Erythroblast (primary cell): ENCODE data around the gene DNAI2.
"Not testable (repeated sequence)": the region's sequence is repeated elsewhere in the genome, so short reads cannot be mapped to it uniquely, and the experiment has no call there.

Experiments used
- DNase-seq, 2 experiments: peaks; one replicate each; lab custom pipeline; 2025; lab: John Stamatoyannopoulos, UW
- GATA1 ChIP-seq: IDR thresholded peaks from 2 replicates; pipeline ENCODE4 v1.6.1; 2011; ENCODE audit warnings: low read depth, mild to moderate bottlenecking, control low read depth, low read length, moderate library complexity
- POLR2A ChIP-seq: IDR thresholded peaks from 2 replicates; pipeline ENCODE4 v1.6.1; 2011; ENCODE audit warnings: mild to moderate bottlenecking, low read length

DNAI2 gene

GRCh38 chr17:74274709-74275340 lies 791 bp downstream of the DNAI2 start:
- TF ChIP-seq POLR2A (no peak), GATA1 (no peak)
- no peak for DNase-seq

GRCh38 chr17:74276051-74276476 lies 2.0 kb downstream of the DNAI2 start:
- TF ChIP-seq POLR2A (no peak), GATA1 (no peak)
- no peak for DNase-seq

- no peak for DNase-seq
- TF ChIP-seq POLR2A, result no peak
- TF ChIP-seq GATA1, result no peak
Measured at GRCh38 chr17:74276541-74277009, 2.5 kb downstream of the DNAI2 start.

- no peak for DNase-seq
- TF ChIP-seq POLR2A, result no peak
- TF ChIP-seq GATA1, result no peak
Measured at GRCh38 chr17:74277935-74278334, 3.9 kb downstream of the DNAI2 start.

GRCh38 chr17:74279617-74280016 lies 5.6 kb downstream of the DNAI2 start:
- not testable (repeated sequence) for DNase-seq

- TF ChIP-seq GATA1 (no peak), POLR2A (no peak)
- DNase-seq, result peak; percentile 15 to 57
Measured at GRCh38 chr17:74280093-74280513, 6.1 kb downstream of the DNAI2 start.

GRCh38 chr17:74281799-74282198 lies 7.8 kb downstream of the DNAI2 start:
- DNase-seq, result no peak
- no peak for TF ChIP-seq GATA1
- TF ChIP-seq POLR2A, result no peak

GRCh38 chr17:74282274-74282586 lies 8.2 kb downstream of the DNAI2 start:
- not testable (repeated sequence) for DNase-seq

GRCh38 chr17:74282587-74283370 lies 8.7 kb downstream of the DNAI2 start:
- peak; percentile 84 to 87 for DNase-seq
- TF ChIP-seq POLR2A, result no peak
- TF ChIP-seq GATA1, result no peak

GRCh38 chr17:74283371-74283673 lies 9.3 kb downstream of the DNAI2 start:
- TF ChIP-seq POLR2A, result no peak
- DNase-seq, result no peak

- peak; percentile 87 to 88 for DNase-seq
- TF ChIP-seq POLR2A (no peak), GATA1 (no peak)
Measured at GRCh38 chr17:74287031-74287602, 13.1 kb downstream of the DNAI2 start.

- TF ChIP-seq POLR2A (no peak), GATA1 (no peak)
- peak; percentile 21 to 52 for DNase-seq
Measured at GRCh38 chr17:74288785-74289184, 14.8 kb downstream of the DNAI2 start.

- TF ChIP-seq GATA1 (no peak), POLR2A (no peak)
- DNase-seq, result no peak
Measured at GRCh38 chr17:74289688-74290087, 15.7 kb downstream of the DNAI2 start.

GRCh38 chr17:74290340-74290739 lies 16.3 kb downstream of the DNAI2 start:
- DNase-seq, result peak; percentile 80
- TF ChIP-seq GATA1 (no peak), POLR2A (no peak)

GRCh38 chr17:74292495-74292894 lies 18.5 kb downstream of the DNAI2 start:
- no peak for TF ChIP-seq GATA1
- TF ChIP-seq POLR2A, result no peak

More at GRCh38 chr17:74292495-74292894, 18.5 kb downstream of the DNAI2 start:
- no peak for DNase-seq
